Parathyroid adenoma (tissue), 2 donors: ENCODE measurements around the gene CALHM4.

Experiments
- H2AFZ ChIP-seq: fragments of 300-600 bp; sonication (generic); one replicate; pipeline ENCODE4 v1.7.0; 2017; ENCODE audit warnings: antibody characterized with exemption, mild to moderate bottlenecking
- H3K27ac ChIP-seq: fragments of 300-600 bp; sonication (generic); one replicate; pipeline ENCODE4 v1.7.0; 2017
- H3K27me3 ChIP-seq: fragments of 300-600 bp; sonication (generic); one replicate; pipeline ENCODE4 v1.7.0; 2017; ENCODE audit warnings: low read length; ENCODE audit not compliant: control insufficient read depth, insufficient read depth
- H3K36me3 ChIP-seq: fragments of 300-600 bp; sonication (generic); one replicate; pipeline ENCODE4 v1.7.0; 2017; ENCODE audit warnings: low read length; ENCODE audit not compliant: control insufficient read depth, insufficient read depth
- H3K4me1 ChIP-seq: fragments of 300-600 bp; sonication (generic); one replicate; pipeline ENCODE4 v1.7.0; 2017; ENCODE audit warnings: control low read depth
- H3K4me2 ChIP-seq: fragments of 300-600 bp; sonication (generic); one replicate; pipeline ENCODE4 v1.7.0; 2017; ENCODE audit warnings: low read length
- H3K4me3 ChIP-seq: fragments of 300-600 bp; sonication (generic); one replicate; pipeline ENCODE4 v1.7.0; 2017; ENCODE audit warnings: low read depth, low read length
- H3K79me2 ChIP-seq: fragments of 300-600 bp; sonication (generic); one replicate; pipeline ENCODE4 v1.7.0; 2017; ENCODE audit warnings: control low read depth
- H3K9ac ChIP-seq: fragments of 300-600 bp; sonication (generic); one replicate; pipeline ENCODE4 v1.7.0; 2017; ENCODE audit warnings: mild to moderate bottlenecking
- H3K9me3 ChIP-seq: fragments of 300-600 bp; sonication (generic); one replicate; pipeline ENCODE4 v1.7.0; 2017; ENCODE audit warnings: low read length; ENCODE audit not compliant: control insufficient read depth
- CTCF ChIP-seq: fragments of 300-600 bp; sonication (generic); IDR thresholded peaks from one replicate; pipeline ENCODE4 v1.7.0; 2017; ENCODE audit warnings: antibody characterized with exemption, mild to moderate bottlenecking
- donor health status: primary hyperparathyroidism.

Gene CALHM4

GRCh38 chr6:116553451-116553850 is at the start of gene CALHM4:
Gene CALHM4, plus strand, starts transcription at chr6:116553751. Its CDS starts 43 bp downstream, at chr6:116553794.
- no peak within 1 kb of the TSS for H3K9ac ChIP-seq
- H3K4me1 ChIP-seq: peaks cover 19% of the 10 kb centered on the region
- H2AFZ ChIP-seq: peak within 1 kb of the TSS; percentile 45
- no peaks in the 10 kb centered on the region for H3K27me3 ChIP-seq
- no peaks in the 10 kb centered on the region for H3K36me3 ChIP-seq
- TF ChIP-seq CTCF: no peak
- no peaks in the 10 kb centered on the region for H3K9me3 ChIP-seq
- no peaks in the 10 kb centered on the region for H3K79me2 ChIP-seq
- H3K4me2 ChIP-seq: no peak within 1 kb of the TSS
- H3K27ac ChIP-seq: no peak within 1 kb of the TSS
- H3K4me3 ChIP-seq: no peak within 1 kb of the TSS

- no peak overlapping the region for H3K9ac ChIP-seq
- no peaks in the 10 kb centered on the region for H3K27me3 ChIP-seq
- no peak overlapping the region for H3K4me3 ChIP-seq
- no peak overlapping the region for H3K4me2 ChIP-seq
- H3K9me3 ChIP-seq: no peaks in the 10 kb centered on the region
- no peak overlapping the region for H3K27ac ChIP-seq
- no peaks in the 10 kb centered on the region for H3K79me2 ChIP-seq
- no peaks in the 10 kb centered on the region for H3K36me3 ChIP-seq
- peaks cover 4% of the 10 kb centered on the region for H3K4me1 ChIP-seq
- no peak overlapping the region for H2AFZ ChIP-seq
- no peak for TF ChIP-seq CTCF
Measured at GRCh38 chr6:116507324-116507723, 46.2 kb upstream of the CALHM4 start.

GRCh38 chr6:116508527-116508926 is 45.0 kb upstream of the CALHM4 start:
- no peak overlapping the region for H3K9ac ChIP-seq
- no peak overlapping the region for H2AFZ ChIP-seq
- H3K27ac ChIP-seq: no peak overlapping the region

GRCh38 chr6:116511424-116512110 is 42.0 kb upstream of the CALHM4 start, which contains the start of gene CALHM5:
Gene CALHM5, plus strand, starts transcription at chr6:116511639. Its CDS starts 58 bp downstream, at chr6:116511697.
- H3K79me2 ChIP-seq: no peaks in the 10 kb centered on the region
- peak within 1 kb of the TSS; percentile 10 for H3K4me2 ChIP-seq
- peaks cover 9% of the 10 kb centered on the region for H3K4me1 ChIP-seq
- peak within 1 kb of the TSS; percentile 12 for H3K9ac ChIP-seq
- peak within 1 kb of the TSS; percentile 7 for H3K4me3 ChIP-seq
- H3K36me3 ChIP-seq: no peaks in the 10 kb centered on the region
- no peaks in the 10 kb centered on the region for H3K27me3 ChIP-seq
- TF ChIP-seq CTCF: peak; percentile 64
- no peaks in the 10 kb centered on the region for H3K9me3 ChIP-seq
- peak within 1 kb of the TSS; percentile 83 for H2AFZ ChIP-seq
- peak within 1 kb of the TSS; percentile 90 for H3K27ac ChIP-seq

More at GRCh38 chr6:116508527-116508926, 45.0 kb upstream of the CALHM4 start:
- H3K79me2 ChIP-seq: no peaks in the 10 kb centered on the region
- peaks cover 9% of the 10 kb centered on the region for H3K4me1 ChIP-seq
- no peaks in the 10 kb centered on the region for H3K36me3 ChIP-seq
- H3K27me3 ChIP-seq: no peaks in the 10 kb centered on the region
- TF ChIP-seq CTCF: no peak
- no peaks in the 10 kb centered on the region for H3K9me3 ChIP-seq
- H3K4me2 ChIP-seq: no peak overlapping the region
- H3K4me3 ChIP-seq: no peak overlapping the region

GRCh38 chr6:116512111-116512559 is 41.4 kb upstream of the CALHM4 start:
- Histone ChIP-seq H3K4me3 (peak overlapping the region; percentile 7), H3K9ac (peak overlapping the region; percentile 12), H2AFZ (peak overlapping the region; percentile 83), H3K36me3 (no peaks in the 10 kb centered on the region), H3K4me1 (peaks cover 9% of the 10 kb centered on the region), H3K79me2 (no peaks in the 10 kb centered on the region), H3K4me2 (peak overlapping the region; percentile 10), H3K27ac (peak overlapping the region; percentile 90), H3K27me3 (no peaks in the 10 kb centered on the region), H3K9me3 (no peaks in the 10 kb centered on the region)
- TF ChIP-seq CTCF: no peak
